Body of pancreas (tissue), 4 donors: ENCODE data around the gene PATZ1. TPM values are rescaled to one million over a fixed set of nuclear protein-coding genes. Genes with fewer than 3 reads are reported as not detected.

Source experiments
- ATAC-seq: fragments of 150-250 bp; one replicate; pipeline ENCODE4 v1.9.1; 2016
- DNase-seq, 4 donors: peaks; one replicate each; pipeline ENCODE4 v3.0.0-alpha.2; 2019
- H3K27ac ChIP-seq, 4 donors: fragments of 200-600 bp; sonication (generic); 1 replicate in 3 of 4; 2 replicates in 1 of 4; pipeline versions ENCODE4 v1.5.1 to v1.6.1; 2016 to 2019; ENCODE audit warnings: mild to moderate bottlenecking in 1 of 4, mixed read lengths in 1 of 4, moderate library complexity in 1 of 4
- H3K27me3 ChIP-seq, 2 donors: fragments of 200-600 bp; sonication (generic); one replicate each; pipeline ENCODE4 v1.6.0; 2016; ENCODE audit warnings: mild to moderate bottlenecking in 1 of 2
- H3K36me3 ChIP-seq, 2 donors: fragments of 200-600 bp; sonication (generic); replicated peaks in 1 of 2; 2 replicates each; pipeline ENCODE4 v1.5.1; 2016; ENCODE audit warnings: low read depth in 2 of 2; ENCODE audit not compliant: insufficient read depth in 1 of 2
- H3K4me1 ChIP-seq: fragments of 200-600 bp; sonication (generic); one replicate; pipeline ENCODE4 v1.6.0; 2016
- H3K4me3 ChIP-seq, 2 donors: fragments of 200-600 bp; sonication (generic); 1 replicate in 1 of 2; 2 replicates in 1 of 2; pipeline ENCODE4 v1.5.1; 2016 to 2019
- H3K9me3 ChIP-seq, 3 donors: fragments of 200-600 bp; sonication (generic); 1 replicate in 2 of 3; 2 replicates in 1 of 3; pipeline ENCODE4 v1.5.1; 2016
- CTCF ChIP-seq, 7 experiments: fragments of 450-650 bp in 4 of 7; fragments of 200-600 bp in 3 of 7; sonication (generic) in 3 of 7; IDR thresholded peaks; one replicate each; pipeline ENCODE4 v1.5.1; 2016 to 2019; ENCODE audit warnings: antibody characterized with exemption in 7 of 7
- POLR2A ChIP-seq, 3 donors: fragments of 450-650 bp; IDR thresholded peaks; one replicate each; pipeline ENCODE4 v1.6.1; 2016; ENCODE audit warnings: antibody characterized with exemption in 3 of 3, mild to moderate bottlenecking in 2 of 3
- WGBS, 2 donors: methylation state at CpG; one replicate each; pipeline ENCODE4 v1.1.5; 2017; 5-methylcytosine and 5-hydroxymethylcytosine counted together
- intact Hi-C: fragments of 100-400 bp; cut with DNase I; formaldehyde crosslinking; loops from one replicate; pipeline ENCODE4 v1.15.1; 2023
- total RNA-seq, 2 donors: library from RNA; depleted of rRNA; stranded (reverse); fragments of >200 nt; gene quantifications; one replicate each; pipeline ENCODE4 v1.1.0, GENCODE V29; 2016

The PATZ1 gene
- total RNA-seq, 2 donors from 2014 or later, result 24.1 to 25.1 TPM

- TF ChIP-seq CTCF (IDR thresholded peaks at IDR 0.05) (no peak), POLR2A (IDR thresholded peaks at IDR 0.05) (no peak)
- Histone ChIP-seq H3K4me3 (no peak overlapping the region), H3K27me3 (no peaks in the 10 kb centered on the region), H3K9me3 (no peaks in the 10 kb centered on the region), H3K4me1 (no peaks in the 10 kb centered on the region), H3K27ac (no peak overlapping the region), H3K36me3 (no peaks in the 10 kb centered on the region)
- ATAC-seq (no peak), DNase-seq (no peak)
- 73 to 90% methylated on average over 3 of the region's 3 CpGs for WGBS, 2 donors
- intact Hi-C loops, result no loop called here
These were observed 31.5 kb upstream of the PATZ1 start for GRCh38 chr22:31377612-31378011.

- TF ChIP-seq POLR2A (IDR thresholded peaks at IDR 0.05) (no peak), CTCF (IDR thresholded peaks at IDR 0.05) (no peak)
- no peaks in the 10 kb centered on the region for H3K36me3 ChIP-seq
- intact Hi-C loops, result no loop called here
- no peak overlapping the region for H3K27ac ChIP-seq
- DNase-seq (no peak), ATAC-seq (no peak)
- WGBS, 2 donors, result 69 to 70% methylated on average over 3 of the region's 3 CpGs
- no peaks in the 10 kb centered on the region for H3K9me3 ChIP-seq
- no peaks in the 10 kb centered on the region for H3K27me3 ChIP-seq
- H3K4me3 ChIP-seq, result no peak overlapping the region
- no peaks in the 10 kb centered on the region for H3K4me1 ChIP-seq
These were observed 21.3 kb upstream of the PATZ1 start for GRCh38 chr22:31367426-31367825.

GRCh38 chr22:31363885-31364465 lies 17.8 kb upstream of the PATZ1 start:
- ATAC-seq (no peak), DNase-seq (no peak)
- H3K36me3 ChIP-seq, result no peaks in the 10 kb centered on the region
- H3K4me1 ChIP-seq, result no peaks in the 10 kb centered on the region
- H3K27ac ChIP-seq, result no peak overlapping the region
- intact Hi-C loops, result no loop called here
- TF ChIP-seq POLR2A (IDR thresholded peaks at IDR 0.05), result no peak
- no peak for TF ChIP-seq CTCF (IDR thresholded peaks at IDR 0.05)
- 66 to 71% methylated on average over 3 of the region's 3 CpGs for WGBS, 2 donors
- H3K27me3 ChIP-seq, result no peaks in the 10 kb centered on the region
- H3K9me3 ChIP-seq, result no peaks in the 10 kb centered on the region
- H3K4me3 ChIP-seq, result no peak overlapping the region

- 0 to 93% methylated on average over 1 of the region's 1 CpG for WGBS, 2 donors
- H3K4me1 ChIP-seq, result no peaks in the 10 kb centered on the region
- intact Hi-C loops, result no loop called here
- ATAC-seq, result no peak
- no peaks in the 10 kb centered on the region for H3K9me3 ChIP-seq
- no peaks in the 10 kb centered on the region for H3K36me3 ChIP-seq
- no peak overlapping the region for H3K27ac ChIP-seq
- no peaks in the 10 kb centered on the region for H3K27me3 ChIP-seq
- DNase-seq, result no peak
- no peak for TF ChIP-seq POLR2A (IDR thresholded peaks at IDR 0.05)
- TF ChIP-seq CTCF (IDR thresholded peaks at IDR 0.05), result no peak
- H3K4me3 ChIP-seq, result no peak overlapping the region
These were observed 15.6 kb upstream of the PATZ1 start for GRCh38 chr22:31361743-31362142.

- ATAC-seq (no peak), DNase-seq (no peak)
- no peaks in the 10 kb centered on the region for H3K36me3 ChIP-seq
- H3K27me3 ChIP-seq, result no peaks in the 10 kb centered on the region
- intact Hi-C loops, result no loop called here
- 71 to 84% methylated on average over 1 of the region's 1 CpG for WGBS, 2 donors
- no peak overlapping the region for H3K4me3 ChIP-seq
- H3K4me1 ChIP-seq, result no peaks in the 10 kb centered on the region
- H3K9me3 ChIP-seq, result no peaks in the 10 kb centered on the region
- no peak for TF ChIP-seq POLR2A (IDR thresholded peaks at IDR 0.05)
- no peak for TF ChIP-seq CTCF (IDR thresholded peaks at IDR 0.05)
- H3K27ac ChIP-seq, result no peak overlapping the region
These were observed 13.9 kb upstream of the PATZ1 start for GRCh38 chr22:31360029-31360428.
